ENCODE data around the gene PHKA1.
A peak's percentile ranks its signal among the peaks of the same experiment; 100 is the strongest.
"Not testable (repeated sequence)": the region's sequence is repeated elsewhere in the genome, so short reads cannot be mapped to it uniquely, and the experiment has no call there.

PHKA1 gene

GRCh38 chrX:72572248-72573157, 141.6 kb downstream of the PHKA1 start, which contains the start of gene HDAC8:
HDAC8 (minus strand) TSS chrX:72572843; CDS start chrX:72572761, 82 bp downstream.
- peak in 1 of 3 donors; percentile 5 for DNase-seq (ENCODE audit: low read depth in 3 of 3, low spot score in 1 of 3)

GRCh38 chrX:72569786-72570185, 144.3 kb downstream of the PHKA1 start:
- DNase-seq (ENCODE audit: low read depth in 3 of 3, low spot score in 1 of 3) = no peak

GRCh38 chrX:72568406-72569092, 145.6 kb downstream of the PHKA1 start:
- DNase-seq (ENCODE audit: low read depth in 3 of 3, low spot score in 1 of 3) = no peak

- DNase-seq (ENCODE audit: low read depth in 3 of 3, low spot score in 1 of 3) = no peak
Measured at GRCh38 chrX:72566448-72566847, 147.7 kb downstream of the PHKA1 start.

GRCh38 chrX:72559655-72560054, 154.5 kb downstream of the PHKA1 start:
- DNase-seq (ENCODE audit: low read depth in 3 of 3, low spot score in 1 of 3) = not testable (repeated sequence)

GRCh38 chrX:72554448-72555140, 159.5 kb downstream of the PHKA1 start:
- no peak for DNase-seq (ENCODE audit: low read depth in 3 of 3, low spot score in 1 of 3)

GRCh38 chrX:72552443-72552842, 161.7 kb downstream of the PHKA1 start:
- DNase-seq (ENCODE audit: low read depth in 3 of 3, low spot score in 1 of 3) = not testable (repeated sequence)

- no peak for DNase-seq (ENCODE audit: low read depth in 3 of 3, low spot score in 1 of 3)
Measured at GRCh38 chrX:72545990-72546389, 168.1 kb downstream of the PHKA1 start.

- no peak for DNase-seq (ENCODE audit: low read depth in 3 of 3, low spot score in 1 of 3)
Measured at GRCh38 chrX:72540318-72540717, 173.8 kb downstream of the PHKA1 start.

GRCh38 chrX:72539822-72540221, 174.3 kb downstream of the PHKA1 start:
- DNase-seq (ENCODE audit: low read depth in 3 of 3, low spot score in 1 of 3) = no peak

- DNase-seq (ENCODE audit: low read depth in 3 of 3, low spot score in 1 of 3) = no peak
Measured at GRCh38 chrX:72536542-72536941, 177.6 kb downstream of the PHKA1 start.

- no peak for DNase-seq (ENCODE audit: low read depth in 3 of 3, low spot score in 1 of 3)
Measured at GRCh38 chrX:72532366-72532765, 181.7 kb downstream of the PHKA1 start.
